HEK293 (cell line): Measurements from ENCODE around the gene STK10.

Source experiments
- CTCF ChIA-PET: fragments of 350-600 bp; formaldehyde crosslinking; extraction: SDS; loops from one replicate; lab custom pipeline; 2021; ENCODE audit warnings: antibody characterized with exemption; lab: Yijun Ruan, JAX
- POLR2A ChIA-PET: fragments of 300-600 bp; formaldehyde crosslinking; extraction: SDS; loops from one replicate; lab custom pipeline; 2020; ENCODE audit warnings: antibody characterized with exemption, inconsistent platforms; lab: Yijun Ruan, JAX
- H3K27ac ChIP-seq: fragments of 200-500 bp; sonication (Bioruptor generic); 2 replicates; pipeline ENCODE4 v1.5.1; 2014; ENCODE audit warnings: low read depth, low read length, control low read depth, inconsistent platforms; ENCODE audit errors: extremely low read depth
- H3K36me3 ChIP-seq, 2 experiments: fragments of 200-500 bp in 1 of 2; sonication (Bioruptor generic) in 1 of 2; 1 replicate in 1 of 2; 2 replicates in 1 of 2; pipeline ENCODE4 v1.5.1; 2014 to 2017; ENCODE audit warnings: inconsistent platforms in 2 of 2, low read length in 2 of 2; ENCODE audit not compliant: control insufficient read depth in 2 of 2, insufficient read depth in 1 of 2
- H3K4me1 ChIP-seq: fragments of 200-500 bp; sonication (Bioruptor generic); 2 replicates; pipeline ENCODE4 v1.5.1; 2014; ENCODE audit warnings: mild to moderate bottlenecking, low read length, inconsistent platforms; ENCODE audit not compliant: control insufficient read depth, insufficient read depth
- H3K4me3 ChIP-seq: 2 replicates; pipeline ENCODE4 v1.5.1; 2011; ENCODE audit warnings: low read depth, mild to moderate bottlenecking, control low read depth, low read length, moderate library complexity
- H3K9me3 ChIP-seq: fragments of 200-500 bp; sonication (Bioruptor generic); 2 replicates; pipeline ENCODE4 v1.5.1; 2014; ENCODE audit warnings: low read depth, low read length, inconsistent platforms; ENCODE audit not compliant: control insufficient read depth, insufficient read depth
- EGR2 ChIP-seq: fragments of 450-650 bp; formaldehyde crosslinking; IDR thresholded peaks from 2 replicates; pipeline ENCODE4 v1.5.1; 2016; ENCODE audit warnings: low read depth, missing biosample characterization, missing genetic modification characterization
- ZBTB7A ChIP-seq: fragments of 450-650 bp; formaldehyde crosslinking; IDR thresholded peaks from 2 replicates; pipeline ENCODE4 v1.5.1; 2016; ENCODE audit warnings: low read depth, missing biosample characterization, missing genetic modification characterization
- ZBTB8A ChIP-seq: fragments of 450-650 bp; formaldehyde crosslinking; IDR thresholded peaks from 2 replicates; pipeline ENCODE4 v1.5.1; 2016; ENCODE audit warnings: missing biosample characterization, missing genetic modification characterization
- ZFHX2 ChIP-seq: fragments of 450-650 bp; formaldehyde crosslinking; conservative IDR thresholded peaks from 2 replicates; pipeline ENCODE4 v1.5.1; 2016; ENCODE audit warnings: missing biosample characterization, missing genetic modification characterization
- ZNF10 ChIP-seq: fragments of 450-650 bp; formaldehyde crosslinking; IDR thresholded peaks from 2 replicates; pipeline ENCODE4 v1.5.1; 2017; ENCODE audit warnings: missing biosample characterization, missing genetic modification characterization
- ZNF16 ChIP-seq: fragments of 450-650 bp; formaldehyde crosslinking; IDR thresholded peaks from 2 replicates; pipeline ENCODE4 v1.5.1; 2016; ENCODE audit warnings: low read depth, missing biosample characterization, missing genetic modification characterization
- ZNF211 ChIP-seq: fragments of 450-650 bp; formaldehyde crosslinking; IDR thresholded peaks from 2 replicates; pipeline ENCODE4 v1.5.1; 2016; ENCODE audit warnings: low read depth, missing biosample characterization, missing genetic modification characterization
- ZNF248 ChIP-seq: fragments of 450-650 bp; formaldehyde crosslinking; IDR thresholded peaks from 2 replicates; pipeline ENCODE4 v1.5.1; 2017; ENCODE audit warnings: missing biosample characterization, missing genetic modification characterization
- ZNF280C ChIP-seq: fragments of 450-650 bp; formaldehyde crosslinking; IDR thresholded peaks from 2 replicates; pipeline ENCODE4 v1.5.1; 2016; ENCODE audit warnings: missing biosample characterization, missing genetic modification characterization
- ZNF292 ChIP-seq: fragments of 450-650 bp; formaldehyde crosslinking; IDR thresholded peaks from 2 replicates; pipeline ENCODE4 v1.5.1; 2016; ENCODE audit warnings: low read depth, missing biosample characterization, missing genetic modification characterization, borderline replicate concordance
- ZNF354C ChIP-seq: fragments of 450-650 bp; formaldehyde crosslinking; IDR thresholded peaks from 2 replicates; pipeline ENCODE4 v1.5.1; 2016; ENCODE audit warnings: missing biosample characterization, missing genetic modification characterization, low read depth, borderline replicate concordance
- ZNF404 ChIP-seq: fragments of 450-650 bp; formaldehyde crosslinking; IDR thresholded peaks from 2 replicates; pipeline ENCODE4 v1.5.1; 2017; ENCODE audit warnings: missing biosample characterization, missing genetic modification characterization
- ZNF510 ChIP-seq: fragments of 450-650 bp; formaldehyde crosslinking; IDR thresholded peaks from 2 replicates; pipeline ENCODE4 v1.5.1; 2018; ENCODE audit warnings: mild to moderate bottlenecking, missing genetic modification characterization, missing biosample characterization; ENCODE audit not compliant: insufficient replicate concordance
- ZNF513 ChIP-seq: fragments of 450-650 bp; IDR thresholded peaks from 2 replicates; pipeline ENCODE4 v1.5.1; 2018; ENCODE audit warnings: missing biosample characterization, missing genetic modification characterization
- ZNF664 ChIP-seq: fragments of 450-650 bp; formaldehyde crosslinking; IDR thresholded peaks from 2 replicates; pipeline ENCODE4 v1.5.1; 2016; ENCODE audit warnings: missing biosample characterization, missing genetic modification characterization
- ZNF747 ChIP-seq: fragments of 450-650 bp; formaldehyde crosslinking; IDR thresholded peaks from 2 replicates; pipeline ENCODE4 v1.5.1; 2016; ENCODE audit warnings: missing biosample characterization, missing genetic modification characterization
- ZSCAN16 ChIP-seq: fragments of 450-650 bp; formaldehyde crosslinking; IDR thresholded peaks from 2 replicates; pipeline ENCODE4 v1.5.1; 2016; ENCODE audit warnings: missing biosample characterization, missing genetic modification characterization
- TF ChIP-seq, protein P1 (sequence below): fragments of 450-650 bp; formaldehyde crosslinking; IDR thresholded peaks from 2 replicates; pipeline ENCODE4; 2016; ENCODE audit warnings: missing biosample characterization, missing genetic modification characterization
- TF ChIP-seq, protein P2 (sequence below): fragments of 450-650 bp; formaldehyde crosslinking; IDR thresholded peaks from 2 replicates; pipeline ENCODE4 v1.5.1; 2016; ENCODE audit warnings: missing biosample characterization, missing genetic modification characterization

STK10 gene

GRCh38 chr5:172183881-172184280 lies 4.1 kb downstream of the STK10 start (continued):
- TF ChIP-seq ZNF354C, result no peak

DNA sequence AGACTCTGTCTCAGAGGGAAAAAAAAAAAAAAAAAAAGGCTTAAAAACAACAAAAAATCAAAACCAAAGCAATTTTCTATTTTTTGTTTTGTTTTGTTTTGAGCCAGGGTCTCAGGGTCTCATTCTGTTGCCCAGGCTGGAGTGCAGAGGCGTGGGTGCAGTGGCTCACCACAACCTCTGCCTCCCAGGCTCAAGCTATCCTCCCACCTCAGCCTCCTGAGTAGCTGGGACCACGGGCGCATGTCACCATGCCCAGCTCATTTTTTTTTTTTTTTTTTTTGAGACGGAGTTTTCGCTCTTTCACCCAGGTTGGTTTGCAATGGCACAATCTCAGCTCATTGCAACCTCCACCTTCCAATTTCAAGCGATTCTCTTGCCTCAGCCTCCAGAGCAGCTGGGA lies 5.7 kb downstream of the STK10 start:
- Histone ChIP-seq H3K4me3 (no peak overlapping the region), H3K36me3 (no peaks in the 10 kb centered on the region), H3K27ac (no peak overlapping the region), H3K4me1 (peaks cover 4% of the 10 kb centered on the region; the same call in 1 of the 2 replicates), H3K9me3 (no peaks in the 10 kb centered on the region)
- ChIA-PET CTCF (no interaction called here), POLR2A (interaction anchor here (0.6 kb wide), 1 partner anchor 200 kb away, joined by 3 read pairs; no protein-coding TSS in a partner anchor)
- TF ChIP-seq ZFHX2 (tag by site-specific recombination) (0 out of 2 replicates have a peak, but pooled peaks have one; percentile 6), ZNF280C (tag by site-specific recombination) (no peak), ZSCAN16 (tag by site-specific recombination) (no peak), ZBTB8A (tag by site-specific recombination) (no peak), EGR2 (tag by site-specific recombination) (0 out of 2 replicates have a peak, but pooled peaks have one; percentile 16), ZNF664 (tag by site-specific recombination) (no peak)
- TF ChIP-seq, protein P1, sequence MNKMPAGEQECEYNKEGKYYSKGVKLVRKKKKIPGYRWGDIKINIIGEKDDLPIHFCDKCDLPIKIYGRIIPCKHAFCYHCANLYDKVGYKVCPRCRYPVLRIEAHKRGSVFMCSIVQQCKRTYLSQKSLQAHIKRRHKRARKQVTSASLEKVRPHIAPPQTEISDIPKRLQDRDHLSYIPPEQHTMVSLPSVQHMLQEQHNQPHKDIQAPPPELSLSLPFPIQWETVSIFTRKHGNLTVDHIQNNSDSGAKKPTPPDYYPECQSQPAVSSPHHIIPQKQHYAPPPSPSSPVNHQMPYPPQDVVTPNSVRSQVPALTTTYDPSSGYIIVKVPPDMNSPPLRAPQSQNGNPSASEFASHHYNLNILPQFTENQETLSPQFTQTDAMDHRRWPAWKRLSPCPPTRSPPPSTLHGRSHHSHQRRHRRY (tag by site-specific recombination), result no peak

DNA sequence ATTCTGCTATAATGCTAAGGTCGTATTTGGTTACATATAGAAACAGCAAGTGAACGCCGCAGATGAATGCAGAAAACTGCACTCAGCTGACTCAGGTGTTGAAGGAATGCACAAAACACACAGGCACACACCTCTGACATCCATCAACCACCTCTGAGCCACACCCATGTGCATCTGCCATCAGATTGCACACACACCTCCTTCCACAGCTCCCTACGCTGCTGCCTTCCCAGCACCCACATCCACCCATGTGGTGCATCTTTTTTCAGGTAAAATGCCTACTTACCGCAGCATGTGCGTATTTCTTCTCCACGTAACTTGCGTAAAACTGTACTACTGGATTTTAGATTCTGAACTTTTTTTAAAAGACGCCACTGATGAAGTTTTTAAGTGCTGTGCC lies 7.1 kb downstream of the STK10 start:
- POLR2A ChIA-PET, result no interaction called here
- H3K4me3 ChIP-seq, result no peak overlapping the region
- CTCF ChIA-PET, result interaction anchor here (1.0 kb wide), 1 partner anchor 17 kb away, joined by 3 read pairs; no protein-coding TSS in a partner anchor
- no peak for TF ChIP-seq EGR2 (tag by site-specific recombination)
- no peak for TF ChIP-seq ZNF248 (tag by site-specific recombination)
- no peak for TF ChIP-seq ZNF211
- no peak for TF ChIP-seq ZBTB7A (tag by site-specific recombination)
- no peak for TF ChIP-seq ZNF513
- no peak for TF ChIP-seq ZNF404 (tag by site-specific recombination)
- TF ChIP-seq ZNF16, result no peak
- TF ChIP-seq, protein P2, sequence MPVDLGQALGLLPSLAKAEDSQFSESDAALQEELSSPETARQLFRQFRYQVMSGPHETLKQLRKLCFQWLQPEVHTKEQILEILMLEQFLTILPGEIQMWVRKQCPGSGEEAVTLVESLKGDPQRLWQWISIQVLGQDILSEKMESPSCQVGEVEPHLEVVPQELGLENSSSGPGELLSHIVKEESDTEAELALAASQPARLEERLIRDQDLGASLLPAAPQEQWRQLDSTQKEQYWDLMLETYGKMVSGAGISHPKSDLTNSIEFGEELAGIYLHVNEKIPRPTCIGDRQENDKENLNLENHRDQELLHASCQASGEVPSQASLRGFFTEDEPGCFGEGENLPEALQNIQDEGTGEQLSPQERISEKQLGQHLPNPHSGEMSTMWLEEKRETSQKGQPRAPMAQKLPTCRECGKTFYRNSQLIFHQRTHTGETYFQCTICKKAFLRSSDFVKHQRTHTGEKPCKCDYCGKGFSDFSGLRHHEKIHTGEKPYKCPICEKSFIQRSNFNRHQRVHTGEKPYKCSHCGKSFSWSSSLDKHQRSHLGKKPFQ (tag by site-specific recombination), result no peak
- TF ChIP-seq ZNF292, result no peak
- no peak for TF ChIP-seq ZNF747 (tag by site-specific recombination)
- no peak for TF ChIP-seq ZNF10 (tag by site-specific recombination)
- no peak for TF ChIP-seq ZNF510
- H3K4me1 ChIP-seq, result no peaks in the 10 kb centered on the region
- no peaks in the 10 kb centered on the region for H3K9me3 ChIP-seq
- no peaks in the 10 kb centered on the region for H3K36me3 ChIP-seq
- no peak overlapping the region for H3K27ac ChIP-seq
